Central memory CD8-positive, alpha-beta T cell (primary cell): Measurements from ENCODE around the gene SMR3B.

ENCODE experiments used
- ATAC-seq: fragments of 150-1000 bp; cut with Tn5 transposase; replicated peaks from 2 replicates; pipeline ENCODE4 v1.10.0; 2022; ENCODE audit warnings: mild to moderate bottlenecking, moderate FRiP score, moderate number of reproducible peaks; ENCODE audit not compliant: poor library complexity, severe bottlenecking; ENCODE audit errors: extremely low read depth
- DNase-seq, 2 donors: peaks; one replicate each; pipeline ENCODE4 v3.0.0; 2021; ENCODE audit warnings: low spot score in 2 of 2
- H3K27ac Mint-ChIP-seq: one replicate; pipeline ENCODE4 v1.8.0; 2022; ENCODE audit warnings: low read depth, mild to moderate bottlenecking, moderate library complexity, mixed read lengths
- H3K27me3 Mint-ChIP-seq: one replicate; pipeline ENCODE4 v1.8.0; 2022; ENCODE audit warnings: mixed read lengths
- H3K36me3 Mint-ChIP-seq: one replicate; pipeline ENCODE4 v1.8.0; 2022; ENCODE audit warnings: mild to moderate bottlenecking, moderate library complexity, mixed read lengths; ENCODE audit not compliant: insufficient read depth
- H3K4me1 Mint-ChIP-seq: one replicate; pipeline ENCODE4 v1.8.0; 2022; ENCODE audit warnings: mixed read lengths
- H3K4me3 Mint-ChIP-seq: one replicate; pipeline ENCODE4 v1.8.0; 2022; ENCODE audit warnings: mild to moderate bottlenecking, moderate library complexity, mixed read lengths
- H3K9me3 Mint-ChIP-seq: one replicate; pipeline ENCODE4 v1.8.0; 2022; ENCODE audit warnings: mixed read lengths

SMR3B gene

DNA sequence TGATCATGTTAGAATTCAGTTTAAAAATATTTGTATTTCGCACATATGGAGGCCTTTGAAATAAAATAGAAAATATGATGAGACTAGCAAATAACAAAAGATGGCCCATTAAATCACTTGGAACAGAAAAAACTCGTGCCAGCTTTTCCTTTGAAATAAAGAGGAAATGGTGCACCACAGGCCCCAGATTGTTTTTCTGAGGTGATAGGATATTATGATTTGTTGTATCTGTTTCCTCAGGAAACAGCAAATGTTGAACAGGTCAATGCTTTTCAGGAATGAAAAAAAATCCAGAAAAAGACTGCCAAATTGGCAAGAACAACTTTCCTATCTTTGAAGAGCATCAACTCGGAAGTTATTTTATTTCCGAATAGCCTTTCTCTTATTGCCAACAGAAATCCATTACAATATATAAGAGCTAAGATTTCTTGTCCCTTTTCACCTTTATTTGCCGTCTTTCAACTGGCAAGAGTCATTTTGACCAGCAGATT is at the start of gene SMR3B:
TSS of gene SMR3B (plus strand) at position 441 of the 491 bp plus-strand sequence. CDS start 1,380 bp downstream, outside the sequence.
- Mint-ChIP-seq H3K36me3 (no peaks in the 10 kb centered on the region), H3K27ac (no peak within 1 kb of the TSS), H3K27me3 (no peaks in the 10 kb centered on the region), H3K4me3 (no peak within 1 kb of the TSS), H3K9me3 (peaks cover 7% of the 10 kb centered on the region), H3K4me1 (no peaks in the 10 kb centered on the region)
- ATAC-seq (no peak), DNase-seq (no peak)

DNA sequence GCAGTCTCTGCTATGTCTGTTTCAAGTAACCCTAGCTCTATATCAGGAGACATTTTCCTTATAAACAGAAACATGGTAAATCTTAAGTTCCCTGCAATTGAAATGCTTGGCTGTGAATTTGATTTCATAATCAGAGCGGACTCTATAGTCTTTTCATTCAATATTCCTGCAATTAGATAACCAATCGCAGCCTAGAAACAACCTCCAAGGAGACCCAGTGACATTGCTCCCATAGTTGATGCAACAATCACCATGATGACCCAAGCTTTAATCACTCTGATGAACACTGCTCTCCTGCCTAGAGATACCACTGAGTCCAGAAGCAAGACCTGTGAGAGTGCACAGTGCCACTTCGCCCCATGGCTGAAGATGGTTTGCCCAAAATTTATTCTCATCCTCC is 48.2 kb upstream of the SMR3B start, which contains the start of gene CABS1:
TSS of gene CABS1 (plus strand) at position 301 of the 400 bp plus-strand sequence. CDS start at position 360, 59 bp downstream.
- H3K9me3 Mint-ChIP-seq = peaks cover 6% of the 10 kb centered on the region
- H3K4me3 Mint-ChIP-seq = no peak within 1 kb of the TSS
- H3K27me3 Mint-ChIP-seq = no peaks in the 10 kb centered on the region

GRCh38 chr4:70336043-70336442 is 46.9 kb upstream of the SMR3B start:
- Mint-ChIP-seq H3K27ac (no peak overlapping the region), H3K36me3 (peaks cover 1% of the 10 kb centered on the region), H3K4me3 (no peak overlapping the region), H3K9me3 (peaks cover 6% of the 10 kb centered on the region), H3K4me1 (no peaks in the 10 kb centered on the region), H3K27me3 (no peaks in the 10 kb centered on the region)
- ATAC-seq = no peak
- DNase-seq = no peak

More for the DNA sequence above, 48.2 kb upstream of the SMR3B start, which contains the start of gene CABS1:
- no peak for DNase-seq
- peaks cover 1% of the 10 kb centered on the region for H3K36me3 Mint-ChIP-seq
- ATAC-seq = no peak
- H3K4me1 Mint-ChIP-seq = no peaks in the 10 kb centered on the region
- H3K27ac Mint-ChIP-seq = no peak within 1 kb of the TSS

DNA sequence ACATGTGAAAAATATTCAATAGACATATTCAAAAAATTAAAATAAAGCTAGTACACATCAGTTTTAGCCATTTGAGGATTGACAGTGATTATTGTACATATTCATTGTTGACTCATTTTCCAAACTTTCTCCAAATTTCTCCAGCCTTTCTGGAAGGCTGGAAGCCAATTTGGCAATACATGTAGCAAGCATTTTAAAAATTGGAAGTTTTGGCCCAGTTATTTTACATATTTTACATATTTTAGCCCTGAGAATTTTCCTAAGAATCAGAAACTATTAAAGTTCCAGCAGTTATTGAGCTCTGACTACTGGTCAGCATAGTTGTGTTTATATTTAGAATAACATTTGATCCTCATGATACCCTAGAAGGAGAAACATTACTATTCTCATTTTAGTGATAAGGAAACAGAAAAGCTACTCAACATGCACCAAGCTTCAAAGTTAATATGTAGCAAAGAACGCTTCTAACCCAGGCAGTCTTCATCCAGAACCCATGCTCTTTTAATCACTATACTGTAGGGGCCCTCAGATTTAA is 45.0 kb upstream of the SMR3B start:
- no peak for DNase-seq
- Mint-ChIP-seq H3K27me3 (no peaks in the 10 kb centered on the region), H3K9me3 (peaks cover 6% of the 10 kb centered on the region), H3K27ac (no peak overlapping the region), H3K4me1 (no peaks in the 10 kb centered on the region), H3K4me3 (no peak overlapping the region), H3K36me3 (peaks cover 1% of the 10 kb centered on the region)
- ATAC-seq = no peak

DNA sequence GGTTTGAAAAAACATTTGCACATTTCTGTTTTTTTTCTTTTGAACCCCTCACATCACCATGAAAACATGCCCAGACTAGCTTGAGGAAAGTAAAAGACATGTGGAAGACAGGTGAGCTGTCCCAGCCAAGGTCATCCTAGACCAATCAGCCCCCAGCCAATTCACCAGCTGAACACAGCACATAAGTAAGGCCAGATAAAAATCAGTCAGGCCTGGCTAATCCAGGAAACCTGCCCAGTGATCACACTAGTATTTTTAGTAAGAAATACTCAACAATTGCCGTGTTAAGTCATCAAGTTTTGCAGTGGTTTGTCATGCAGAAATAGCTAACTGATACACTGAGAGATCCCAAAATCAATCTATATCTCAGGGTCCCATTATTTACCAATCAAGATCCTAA is 26.7 kb upstream of the SMR3B start:
- H3K4me1 Mint-ChIP-seq = no peaks in the 10 kb centered on the region
- no peaks in the 10 kb centered on the region for H3K27me3 Mint-ChIP-seq
- DNase-seq (no peak), ATAC-seq (no peak)
- no peak overlapping the region for H3K27ac Mint-ChIP-seq
- H3K4me3 Mint-ChIP-seq = no peak overlapping the region
- H3K36me3 Mint-ChIP-seq = no peaks in the 10 kb centered on the region
- H3K9me3 Mint-ChIP-seq = peaks cover 4% of the 10 kb centered on the region

- no peaks in the 10 kb centered on the region for H3K36me3 Mint-ChIP-seq
- ATAC-seq (no peak), DNase-seq (no peak)
- H3K27me3 Mint-ChIP-seq = no peaks in the 10 kb centered on the region
- H3K4me3 Mint-ChIP-seq = no peak overlapping the region
- no peaks in the 10 kb centered on the region for H3K9me3 Mint-ChIP-seq
- no peaks in the 10 kb centered on the region for H3K4me1 Mint-ChIP-seq
- H3K27ac Mint-ChIP-seq = no peak overlapping the region
Observed at GRCh38 chr4:70359115-70359661, 23.7 kb upstream of the SMR3B start.

DNA sequence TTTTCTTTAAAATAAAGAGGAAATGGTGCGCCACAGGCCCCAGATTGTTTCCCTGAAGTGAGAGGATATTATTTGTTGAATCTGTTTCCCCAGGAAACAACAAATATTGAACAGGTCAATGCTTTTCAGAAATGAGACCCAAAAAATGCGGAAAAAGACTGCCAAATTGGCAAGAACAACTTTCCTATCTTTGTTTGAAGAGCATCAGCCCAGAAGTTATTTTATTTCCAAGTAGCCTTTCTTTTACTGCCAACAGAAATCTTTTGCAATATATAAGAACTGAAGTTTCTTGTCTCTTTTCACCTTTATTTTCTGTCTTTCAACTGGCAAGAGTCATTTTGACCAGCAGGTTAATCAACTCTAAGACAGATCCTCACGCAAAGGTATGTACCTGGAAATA is 22.5 kb upstream of the SMR3B start, which contains the start of gene SMR3A:
TSS of gene SMR3A (plus strand) at position 301 of the 400 bp plus-strand sequence. CDS start 1,356 bp downstream, outside the sequence.
- Mint-ChIP-seq H3K4me3 (no peak within 1 kb of the TSS), H3K27ac (no peak within 1 kb of the TSS), H3K4me1 (no peaks in the 10 kb centered on the region), H3K27me3 (no peaks in the 10 kb centered on the region), H3K9me3 (peaks cover 2% of the 10 kb centered on the region), H3K36me3 (no peaks in the 10 kb centered on the region)
- ATAC-seq (no peak), DNase-seq (no peak)

DNA sequence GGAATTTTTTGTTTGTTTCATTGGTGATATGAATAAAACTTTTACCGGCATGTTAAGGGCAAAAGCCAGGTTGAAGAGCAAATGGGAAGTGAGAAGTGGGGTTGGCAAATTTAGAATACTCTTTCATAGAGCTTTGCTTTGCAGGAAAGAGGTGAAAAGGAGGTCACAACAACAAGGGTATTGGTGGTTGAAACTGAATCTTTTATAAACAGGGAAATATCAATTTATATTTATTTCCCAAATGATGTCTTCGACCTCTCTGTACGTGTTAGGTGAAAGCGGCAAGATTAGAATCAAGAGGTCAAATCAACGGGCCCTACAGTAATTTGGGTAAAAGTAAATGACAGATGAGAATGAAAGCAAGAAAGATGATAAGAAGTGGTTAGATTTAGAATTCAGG is 18.9 kb upstream of the SMR3B start:
- H3K4me1 Mint-ChIP-seq = no peaks in the 10 kb centered on the region
- H3K36me3 Mint-ChIP-seq = no peaks in the 10 kb centered on the region
- DNase-seq (no peak), ATAC-seq (no peak)
- no peak overlapping the region for H3K4me3 Mint-ChIP-seq
- H3K27ac Mint-ChIP-seq = no peak overlapping the region
- H3K27me3 Mint-ChIP-seq = no peaks in the 10 kb centered on the region
- H3K9me3 Mint-ChIP-seq = peaks cover 5% of the 10 kb centered on the region

- no peaks in the 10 kb centered on the region for H3K4me1 Mint-ChIP-seq
Observed at GRCh38 chr4:70365479-70365878, 17.5 kb upstream of the SMR3B start.

GRCh38 chr4:70367813-70368212 is 15.1 kb upstream of the SMR3B start:
- Mint-ChIP-seq H3K4me3 (no peak overlapping the region), H3K4me1 (no peaks in the 10 kb centered on the region)
- no peak for ATAC-seq

More at GRCh38 chr4:70365479-70365878, 17.5 kb upstream of the SMR3B start:
- ATAC-seq = no peak
- no peaks in the 10 kb centered on the region for H3K27me3 Mint-ChIP-seq
- DNase-seq = no peak
- peaks cover 5% of the 10 kb centered on the region for H3K9me3 Mint-ChIP-seq
- H3K27ac Mint-ChIP-seq = no peak overlapping the region
- no peak overlapping the region for H3K4me3 Mint-ChIP-seq
- H3K36me3 Mint-ChIP-seq = no peaks in the 10 kb centered on the region

DNA sequence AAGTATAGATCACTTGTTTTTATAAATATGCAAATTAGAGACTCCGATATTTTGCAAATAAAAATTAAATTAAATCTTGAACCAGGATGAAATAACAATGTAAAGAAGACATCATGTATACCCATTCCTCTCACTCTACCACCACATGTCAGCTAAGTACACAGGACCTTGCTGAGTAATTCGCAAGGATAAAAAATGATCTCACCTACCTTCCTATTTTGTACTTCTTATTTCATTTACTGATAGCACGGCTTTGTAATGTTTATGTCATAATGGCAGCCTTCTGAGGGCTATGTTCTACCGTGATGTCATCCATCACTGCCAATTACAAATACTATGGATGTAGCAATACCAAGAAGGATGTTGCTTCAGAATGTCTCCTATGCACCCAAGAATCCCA is 10.9 kb upstream of the SMR3B start:
- Mint-ChIP-seq H3K27me3 (no peaks in the 10 kb centered on the region), H3K9me3 (peaks cover 5% of the 10 kb centered on the region), H3K27ac (no peak overlapping the region), H3K4me1 (no peaks in the 10 kb centered on the region), H3K36me3 (no peaks in the 10 kb centered on the region), H3K4me3 (no peak overlapping the region)
- no peak for DNase-seq
- ATAC-seq = no peak

More at GRCh38 chr4:70367813-70368212, 15.1 kb upstream of the SMR3B start:
- H3K27ac Mint-ChIP-seq = no peak overlapping the region
- H3K36me3 Mint-ChIP-seq = no peaks in the 10 kb centered on the region
- DNase-seq = no peak
- peaks cover 5% of the 10 kb centered on the region for H3K9me3 Mint-ChIP-seq
- H3K27me3 Mint-ChIP-seq = no peaks in the 10 kb centered on the region

GRCh38 chr4:70372760-70373159 is 10.2 kb upstream of the SMR3B start:
- H3K9me3 Mint-ChIP-seq = peaks cover 5% of the 10 kb centered on the region
- ATAC-seq (no peak), DNase-seq (no peak)
- no peaks in the 10 kb centered on the region for H3K27me3 Mint-ChIP-seq
- H3K36me3 Mint-ChIP-seq = no peaks in the 10 kb centered on the region
- no peak overlapping the region for H3K27ac Mint-ChIP-seq
- no peaks in the 10 kb centered on the region for H3K4me1 Mint-ChIP-seq
- H3K4me3 Mint-ChIP-seq = no peak overlapping the region

GRCh38 chr4:70380578-70380977 is 2.4 kb upstream of the SMR3B start:
- Mint-ChIP-seq H3K36me3 (no peaks in the 10 kb centered on the region), H3K27ac (no peak overlapping the region), H3K4me1 (no peaks in the 10 kb centered on the region), H3K9me3 (no peaks in the 10 kb centered on the region), H3K4me3 (no peak overlapping the region), H3K27me3 (no peaks in the 10 kb centered on the region)
- DNase-seq (no peak), ATAC-seq (no peak)
